Left forelimb (tissue), 1 donor: Measurements from ENCODE around the gene IFNGR1.
"Not testable (repeated sequence)": the region's sequence is repeated elsewhere in the genome, so short reads cannot be mapped to it uniquely, and the experiment has no call there.

Source experiments
- DNase-seq: peaks from one replicate; pipeline ENCODE4 v3.0.0-alpha.2; 2018; ENCODE audit warnings: low spot score

Gene IFNGR1

DNA sequence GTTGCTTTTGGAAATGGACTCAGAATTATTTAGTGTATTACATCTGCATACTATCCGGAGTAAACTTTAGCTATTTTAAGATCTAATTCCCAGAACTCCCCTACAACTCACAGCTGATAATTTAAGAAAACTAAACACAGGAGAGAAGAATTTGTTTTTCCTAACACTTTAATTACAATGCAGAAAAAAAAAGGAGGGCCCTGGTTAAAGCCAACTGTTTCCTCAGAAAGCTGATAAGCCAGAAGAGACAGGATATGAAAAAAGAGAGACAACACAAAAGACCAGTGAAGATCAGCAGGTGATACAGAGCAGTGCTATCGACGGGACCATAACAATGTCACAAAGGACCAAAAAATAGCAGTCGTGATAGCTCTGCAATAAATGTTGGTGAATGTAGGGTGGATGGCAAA is 5.8 kb downstream of the IFNGR1 start:
- no peak for DNase-seq

DNA sequence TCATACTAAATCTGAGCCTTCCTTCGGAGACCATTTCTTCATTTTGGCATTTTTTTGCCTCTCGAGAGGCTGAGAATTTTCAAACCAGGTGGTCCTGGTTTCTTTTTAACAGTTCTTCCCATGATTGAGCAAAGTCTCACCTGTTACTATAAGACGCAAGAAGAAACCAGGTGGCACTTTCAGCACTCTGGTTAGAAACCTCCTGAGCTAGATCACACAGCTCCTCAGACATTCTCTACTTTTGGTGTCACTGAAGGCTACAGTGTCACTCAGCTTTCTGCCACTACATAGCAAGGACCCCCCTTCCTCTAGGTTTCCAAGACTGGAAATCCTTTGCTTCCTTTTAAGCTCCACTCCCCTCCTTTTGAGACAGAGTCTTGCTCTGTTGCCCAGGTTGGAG is 7.3 kb downstream of the IFNGR1 start:
- no peak for DNase-seq

DNA sequence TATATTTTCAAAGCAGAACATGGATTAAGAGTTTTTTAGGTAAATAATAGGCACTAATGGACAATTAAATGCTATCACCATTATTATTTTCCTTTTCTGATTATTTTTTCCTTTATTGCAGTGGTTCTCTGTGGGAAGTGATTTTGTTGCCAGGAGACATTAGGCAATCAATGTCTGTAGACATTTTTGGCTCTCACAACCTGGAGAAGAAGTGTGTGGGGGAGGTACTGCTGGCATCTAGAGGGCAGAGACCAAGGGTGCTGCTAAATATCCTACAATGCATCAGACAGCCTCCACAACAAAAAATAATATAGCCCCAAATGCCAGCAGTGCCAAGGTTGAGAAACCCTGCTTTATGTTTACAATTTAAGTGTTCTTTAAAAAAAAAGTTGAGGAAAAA is 8.3 kb downstream of the IFNGR1 start:
- DNase-seq: no peak

DNA sequence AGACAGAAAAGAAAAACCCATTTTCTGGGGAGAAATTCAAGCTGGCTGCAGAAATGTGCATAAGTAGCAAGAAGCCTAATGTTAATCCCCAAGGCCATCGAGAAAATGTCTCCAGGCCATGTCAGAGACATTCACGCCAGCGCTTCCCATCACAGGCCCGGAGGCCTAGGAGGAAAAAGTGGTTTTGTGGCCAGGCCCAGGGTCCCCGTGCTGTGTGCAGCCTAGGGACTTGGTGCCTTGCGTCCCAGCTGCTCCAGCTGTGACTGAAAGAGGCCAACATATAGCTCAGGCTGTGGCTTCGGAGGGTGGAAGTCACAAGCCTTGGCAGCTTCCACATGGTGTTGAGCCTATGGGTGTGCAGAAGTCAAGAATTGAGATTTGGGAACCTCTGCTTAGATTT is 10.9 kb downstream of the IFNGR1 start:
- no peak for DNase-seq

DNA sequence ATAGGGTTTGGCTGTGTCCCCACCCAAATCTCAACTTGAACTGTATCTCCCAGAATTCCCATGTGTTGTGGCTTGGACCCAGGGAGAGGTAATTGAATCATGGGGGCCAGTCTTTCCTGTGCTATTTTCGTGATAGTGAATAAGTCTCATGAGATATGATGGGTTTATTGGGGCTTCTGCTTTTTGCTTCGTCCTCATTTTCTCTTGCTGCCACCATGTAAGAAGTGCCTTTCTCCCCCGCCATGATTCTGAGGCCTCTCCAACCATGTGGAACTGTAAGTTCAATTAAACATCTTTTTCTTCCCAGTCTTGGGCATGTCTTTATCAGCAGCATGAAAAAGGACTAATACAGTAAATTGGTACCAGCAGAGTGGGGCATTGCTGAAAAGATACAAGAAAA is 11.7 kb downstream of the IFNGR1 start:
- DNase-seq: not testable (repeated sequence)

DNA sequence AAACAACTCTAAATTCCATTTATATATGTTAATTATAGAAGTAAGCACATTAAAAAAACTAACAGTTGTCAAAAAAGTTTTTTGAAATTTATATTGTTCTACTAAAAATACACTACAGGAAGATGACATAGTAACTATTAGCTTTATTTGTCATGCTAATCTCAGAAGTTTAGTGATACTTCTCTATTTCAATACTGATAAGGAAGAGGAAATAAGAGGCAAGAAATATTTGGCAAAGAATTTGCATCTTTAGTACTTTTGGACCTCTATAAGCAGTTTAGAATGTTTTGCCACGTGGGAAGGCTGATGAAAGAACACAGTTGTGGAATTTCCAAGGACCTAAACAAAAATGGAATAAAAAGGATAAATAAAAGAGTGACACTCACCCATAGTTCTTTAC is 12.6 kb downstream of the IFNGR1 start:
- no peak for DNase-seq

DNA sequence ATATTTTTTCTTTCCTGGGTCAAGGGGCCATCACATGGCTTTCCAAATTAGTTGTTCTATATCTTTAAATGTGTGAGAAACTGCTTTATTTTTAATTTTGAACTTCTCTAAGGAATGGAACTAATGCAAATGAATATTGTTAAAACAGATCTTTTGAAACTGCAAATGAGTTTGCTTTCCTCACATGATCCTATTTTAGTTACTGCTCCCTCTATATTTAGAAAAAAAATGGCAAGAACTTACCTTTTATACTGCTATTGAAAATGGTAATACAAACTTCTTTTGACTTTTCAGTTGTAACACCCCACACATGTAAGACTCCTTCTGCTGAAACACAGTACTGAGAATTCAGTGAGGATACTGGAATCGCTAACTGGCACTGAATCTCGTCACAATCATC is 15.9 kb downstream of the IFNGR1 start:
- DNase-seq: no peak

DNA sequence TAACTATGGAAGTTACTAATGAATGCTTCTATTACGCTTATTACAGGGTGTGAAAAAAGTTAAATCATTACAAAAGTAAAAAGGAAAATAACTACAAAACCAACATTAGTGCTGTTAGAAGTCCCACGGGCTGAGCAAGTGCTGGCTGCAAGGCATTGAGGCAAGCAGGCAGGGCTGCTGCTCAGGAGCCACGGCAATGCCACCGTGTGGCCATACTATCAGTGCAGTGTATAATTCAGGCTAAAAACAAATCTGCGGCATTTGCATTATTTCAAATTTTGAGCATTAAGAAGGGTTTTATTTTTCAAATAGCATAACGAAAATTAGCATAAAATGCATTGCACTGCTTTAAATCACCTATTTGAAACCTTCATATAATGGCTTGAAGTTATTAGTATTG is 17.1 kb downstream of the IFNGR1 start:
- no peak for DNase-seq

DNA sequence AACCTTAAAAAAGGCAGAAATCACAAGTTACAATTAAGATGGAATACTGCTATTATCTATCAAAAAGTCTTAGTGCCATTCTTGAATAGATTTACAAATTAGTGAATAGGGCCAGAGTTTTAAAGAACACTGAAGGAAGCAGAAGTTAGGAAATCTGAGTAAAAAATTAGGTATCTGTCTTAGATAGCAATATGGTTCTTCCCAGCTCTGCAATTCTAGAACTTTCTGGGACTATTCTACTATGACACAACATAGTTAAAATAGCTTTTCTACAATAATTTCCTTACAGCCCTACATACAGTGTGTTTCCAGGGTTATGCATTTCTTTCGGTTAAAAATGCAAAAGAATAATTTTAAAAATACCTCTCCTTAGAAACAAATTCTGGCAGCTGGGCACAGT is 18.2 kb downstream of the IFNGR1 start:
- no peak for DNase-seq

DNA sequence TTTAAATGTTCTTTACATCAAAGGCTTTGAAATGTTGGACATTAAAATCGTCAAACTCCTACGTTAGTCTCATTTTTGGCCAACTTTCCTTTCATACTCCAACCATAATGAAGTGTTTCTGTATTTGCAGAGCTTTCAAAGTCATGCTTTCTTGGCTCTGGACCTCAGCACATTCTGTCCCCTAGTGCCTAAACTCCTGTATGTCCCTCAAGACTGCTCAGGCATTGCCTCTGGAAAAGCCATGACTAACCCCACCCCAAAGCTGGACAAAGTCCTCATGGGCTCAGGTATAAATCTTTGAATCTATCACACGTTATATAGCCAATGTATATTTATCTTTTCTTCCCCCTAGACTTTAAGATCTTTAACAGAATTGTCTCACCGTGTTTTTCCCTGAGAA is 18.9 kb downstream of the IFNGR1 start:
- DNase-seq: no peak

DNA sequence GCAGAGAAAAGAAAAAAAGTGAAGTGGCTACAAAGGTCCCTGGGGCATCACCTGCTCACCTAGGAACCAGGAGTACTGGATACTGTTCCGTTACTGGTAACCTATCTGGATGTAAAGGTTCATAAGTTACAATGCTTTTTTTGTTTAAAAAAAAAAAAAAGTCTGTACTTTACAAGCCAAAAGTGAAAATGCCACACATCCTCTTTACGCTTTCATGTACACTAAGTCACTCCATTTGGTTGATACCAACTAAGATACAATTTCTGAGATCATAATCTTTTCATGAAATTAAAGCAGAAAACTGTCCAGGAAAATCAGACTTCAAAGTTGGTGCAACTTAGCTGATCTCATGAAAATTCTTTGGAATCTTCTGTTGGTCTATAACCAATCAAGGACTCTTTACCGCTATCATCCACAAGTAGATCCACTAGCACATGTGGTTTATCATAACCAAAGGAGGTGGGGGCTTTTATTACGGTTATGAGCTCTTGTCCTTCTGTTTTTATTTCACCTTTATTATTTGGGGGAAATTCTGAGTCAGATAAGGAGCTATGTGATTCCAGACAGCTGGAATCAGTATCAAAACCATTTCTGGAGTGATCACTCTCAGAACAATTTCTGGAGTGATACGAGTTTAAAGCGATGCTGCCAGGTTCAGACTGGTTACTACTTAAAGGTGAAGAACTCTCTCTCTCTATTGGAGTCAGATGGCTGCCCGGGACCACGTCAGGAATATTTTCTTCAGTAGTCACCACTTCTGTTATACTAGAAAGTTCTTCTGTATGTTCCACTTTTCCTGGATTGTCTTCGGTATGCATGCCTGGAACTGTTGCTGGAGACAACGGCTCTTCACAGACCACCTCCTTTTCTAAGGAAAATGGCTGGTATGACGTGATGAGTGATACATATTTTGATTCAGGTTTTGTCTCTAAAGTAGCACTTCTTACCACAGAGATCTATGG is 21.2 kb downstream of the IFNGR1 start:
- no peak for DNase-seq

DNA sequence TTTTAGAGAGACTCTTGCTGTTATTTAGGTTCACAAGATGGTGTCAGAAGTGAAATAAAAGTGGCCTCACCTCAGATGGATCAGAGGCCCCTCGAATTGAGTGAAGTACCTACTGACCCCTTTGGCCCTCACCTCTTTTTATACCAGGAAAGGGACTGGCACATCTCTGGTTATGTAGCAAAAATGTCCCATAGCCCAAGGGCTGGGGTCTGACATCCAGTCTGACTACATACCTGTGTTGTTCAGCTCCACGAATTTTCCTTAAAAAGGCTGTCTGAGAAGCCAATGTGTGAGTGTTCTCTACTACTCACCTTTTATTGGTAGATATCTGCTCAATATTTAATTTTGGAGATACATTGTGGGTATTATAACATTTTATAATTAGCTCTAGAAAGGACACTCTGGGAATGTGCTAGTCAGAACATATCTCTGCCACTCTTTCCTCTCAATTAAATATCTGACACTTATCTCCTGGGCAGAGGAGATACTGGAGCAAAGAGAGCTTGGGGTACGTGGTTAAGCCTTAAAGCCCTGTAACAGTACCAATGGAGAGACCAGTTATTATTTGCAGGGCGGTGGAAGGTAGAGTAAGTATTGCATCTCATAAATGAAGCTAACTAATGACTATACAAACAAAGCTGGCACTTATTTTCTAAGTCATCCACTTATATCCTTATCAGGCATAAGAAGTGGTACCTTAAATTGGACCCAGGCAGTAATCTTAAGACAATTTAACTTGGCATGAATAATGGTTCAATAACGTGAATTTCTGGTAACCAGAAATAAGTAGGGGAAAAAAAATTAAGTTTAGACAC is 25.7 kb downstream of the IFNGR1 start:
- no peak for DNase-seq

DNA sequence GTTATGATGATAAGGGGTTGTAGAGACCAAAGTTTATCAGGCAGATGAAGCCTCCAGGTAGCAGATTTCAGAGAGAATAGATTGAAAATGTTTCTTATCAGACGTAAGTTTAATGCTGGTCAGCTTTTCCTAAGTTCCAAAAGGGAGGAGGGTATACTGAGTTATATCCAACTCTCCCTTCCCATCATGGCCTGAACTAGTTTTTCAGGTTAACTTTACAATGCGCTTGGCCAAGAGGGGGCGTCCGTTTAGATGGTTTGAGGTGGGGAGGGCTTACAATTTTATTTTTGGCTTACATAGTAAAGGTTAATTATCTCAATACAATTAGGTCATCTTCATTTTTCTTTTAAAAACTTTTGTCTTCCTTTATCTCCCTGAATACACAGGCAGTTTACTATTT is 26.4 kb downstream of the IFNGR1 start:
- DNase-seq: no peak

DNA sequence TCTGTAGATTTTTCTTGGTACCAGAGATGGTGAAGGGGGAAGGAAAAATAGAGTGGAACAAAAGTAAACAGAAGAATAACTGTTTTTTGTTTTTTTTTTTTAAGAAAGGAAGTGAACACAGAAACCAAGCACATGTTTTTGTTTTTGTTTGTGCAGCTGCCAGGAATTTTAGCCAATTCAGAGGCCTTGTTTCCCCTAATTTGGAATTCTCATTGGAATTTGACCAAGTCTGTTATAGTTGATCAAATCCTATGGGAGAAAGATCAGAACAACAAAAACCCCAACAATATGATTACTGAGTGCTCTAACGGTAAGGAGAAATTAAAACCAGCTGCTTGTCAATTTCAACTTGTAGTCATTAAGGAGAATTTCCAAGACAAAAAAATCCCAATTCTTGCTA is 27.5 kb downstream of the IFNGR1 start:
- no peak for DNase-seq

DNA sequence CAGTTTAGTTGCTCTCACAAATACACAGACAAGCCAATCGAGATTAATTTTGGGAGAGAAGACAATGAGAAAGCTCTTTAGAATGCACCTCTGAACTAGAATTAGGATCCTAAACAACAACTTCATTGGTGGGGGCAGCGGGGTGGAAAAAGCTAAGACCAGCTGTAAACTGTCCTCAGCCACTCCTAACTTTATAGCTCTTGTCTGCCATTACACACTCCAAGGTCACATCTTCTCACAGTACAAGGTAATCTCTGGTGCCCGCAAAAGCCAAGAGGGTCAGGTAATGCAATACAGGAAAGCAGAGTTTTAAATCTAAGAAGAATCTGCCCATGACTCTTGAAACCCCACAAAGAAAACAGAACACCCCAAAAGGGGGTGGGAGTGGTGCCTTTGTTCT is 27.9 kb downstream of the IFNGR1 start:
- DNase-seq: no peak

DNA sequence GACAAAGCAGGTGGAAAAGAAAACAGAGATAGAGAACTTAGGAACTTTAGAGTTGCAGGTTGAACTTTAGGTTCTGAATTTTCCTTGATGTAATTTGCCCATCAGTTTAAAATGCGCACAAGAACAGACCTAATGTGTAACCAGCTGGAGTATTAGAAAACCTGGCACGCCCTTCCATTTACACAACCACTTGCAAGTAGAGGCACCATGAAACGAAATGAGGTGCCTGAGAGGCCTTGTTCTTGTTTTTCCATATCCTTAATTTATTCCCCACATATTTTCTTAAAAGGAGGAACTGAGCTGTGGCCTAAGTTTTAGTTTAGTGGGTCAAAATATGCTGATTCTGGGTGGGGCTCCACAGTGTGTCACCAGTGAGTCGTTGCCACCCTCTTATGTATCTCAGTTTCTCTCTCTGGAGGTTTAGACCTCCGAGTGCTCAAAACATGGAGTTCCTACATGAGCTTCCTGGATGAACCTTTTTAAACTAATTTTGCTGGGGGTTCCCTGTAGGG is 28.5 kb downstream of the IFNGR1 start:
- no peak for DNase-seq

DNA sequence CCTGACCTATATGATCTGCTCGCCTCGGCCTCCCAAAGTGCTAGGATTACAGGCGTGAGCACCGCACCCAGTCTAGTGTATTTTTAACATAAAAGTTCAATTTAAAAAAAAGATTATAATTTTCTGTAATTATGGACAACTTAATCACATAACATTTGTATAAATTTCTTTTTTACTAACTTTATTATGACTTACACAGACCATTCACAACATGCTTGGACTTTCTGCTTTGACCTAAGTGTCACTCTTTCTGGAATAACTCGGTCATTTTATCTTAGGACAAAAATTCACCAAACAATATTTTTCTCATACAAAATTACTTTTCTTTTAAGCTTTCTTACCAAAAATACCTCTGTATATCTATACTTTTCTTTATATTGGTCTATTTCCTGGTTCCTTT is 30.3 kb downstream of the IFNGR1 start:
- DNase-seq: no peak

DNA sequence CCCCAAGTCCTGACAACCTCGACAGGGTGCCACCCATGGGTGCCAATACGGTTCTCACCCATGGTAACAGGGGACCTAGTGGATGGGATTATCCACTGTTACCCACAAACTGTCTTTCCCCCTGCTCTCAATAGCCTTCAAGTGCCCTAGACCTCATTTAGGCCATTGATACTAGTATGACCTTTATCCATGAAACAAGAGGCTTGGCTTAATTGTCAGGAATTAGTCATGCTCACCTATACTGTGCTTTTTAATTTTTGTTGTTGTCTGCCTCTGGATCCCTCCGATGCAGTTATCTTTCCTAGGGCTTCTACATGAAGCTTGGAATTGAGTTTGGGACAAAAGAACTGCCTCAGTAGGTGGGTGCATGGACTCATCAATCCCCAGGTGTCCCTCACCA is 33.9 kb downstream of the IFNGR1 start:
- DNase-seq: no peak

DNA sequence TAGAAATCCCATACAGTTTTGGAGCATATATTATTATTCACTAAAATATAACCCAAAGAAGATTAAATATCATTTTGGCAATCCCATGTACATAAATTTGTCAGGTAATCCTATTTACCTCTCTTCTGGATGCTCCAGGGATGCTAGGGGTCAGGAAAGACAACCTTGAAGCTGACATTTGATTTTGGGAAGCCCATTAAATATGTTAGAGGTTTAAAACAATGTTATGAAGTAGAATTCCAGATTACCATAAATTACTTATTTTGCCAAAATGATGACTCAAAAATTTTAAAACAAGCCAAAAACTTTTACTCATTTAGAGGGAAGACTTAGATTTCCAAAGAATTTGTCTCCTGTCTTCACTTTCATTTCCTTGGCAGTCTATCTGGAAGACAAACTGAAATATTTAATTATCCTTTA is 36.5 kb downstream of the IFNGR1 start:
- no peak for DNase-seq

DNA sequence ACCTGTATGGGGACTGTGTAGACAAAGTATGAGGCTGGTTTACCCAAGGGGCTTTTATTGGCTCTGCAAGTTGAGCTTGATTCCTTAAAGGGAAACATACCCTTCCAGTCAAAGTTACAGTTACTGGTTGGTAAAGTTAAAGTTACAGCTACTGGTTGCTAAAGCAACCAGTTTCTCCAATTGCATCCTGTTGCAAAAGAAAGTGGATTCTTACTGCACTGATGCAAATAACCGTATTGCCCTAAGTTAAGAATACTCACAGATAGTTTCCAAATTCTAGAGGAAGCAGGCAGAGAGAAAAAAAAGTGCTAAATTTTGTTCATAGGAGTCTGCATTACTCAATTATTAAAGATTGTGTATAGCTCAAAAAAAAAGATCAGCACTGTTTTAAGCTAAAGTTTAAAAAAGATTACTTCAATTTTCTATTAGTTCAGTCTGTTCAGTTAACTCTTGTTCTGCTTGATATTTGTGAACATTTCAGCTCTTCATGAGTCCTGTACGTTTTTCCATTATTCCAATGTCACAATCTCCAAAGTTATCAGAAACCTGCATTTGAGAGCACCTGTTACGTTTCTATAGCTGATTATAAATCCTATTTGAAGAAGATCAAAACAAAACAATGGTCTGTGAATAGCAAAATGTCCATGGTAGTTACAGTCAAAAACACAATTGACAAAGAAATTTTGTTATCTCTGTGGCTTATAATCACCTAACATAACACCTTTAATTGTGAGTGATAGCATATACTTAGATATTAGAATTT is 37.1 kb downstream of the IFNGR1 start:
- no peak for DNase-seq

DNA sequence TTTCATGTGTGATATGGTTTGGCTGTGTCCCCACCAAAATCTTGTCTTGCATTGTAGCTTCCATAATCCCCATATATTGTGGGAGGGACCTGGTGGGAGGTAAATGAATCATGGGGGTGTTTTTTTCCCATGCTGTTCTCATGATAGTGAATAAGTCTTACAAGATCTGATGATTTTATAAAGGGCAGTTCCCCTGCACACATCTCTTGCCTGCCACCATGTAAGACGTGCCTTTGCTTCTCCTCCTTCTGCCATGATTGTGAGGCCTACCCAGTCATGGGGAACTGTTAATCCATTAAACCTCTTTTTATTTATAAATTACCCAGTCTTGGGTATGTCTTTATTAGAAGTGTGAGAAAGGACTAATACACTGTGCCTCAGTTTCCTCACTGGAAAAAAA is 41.6 kb downstream of the IFNGR1 start:
- no peak for DNase-seq

DNA sequence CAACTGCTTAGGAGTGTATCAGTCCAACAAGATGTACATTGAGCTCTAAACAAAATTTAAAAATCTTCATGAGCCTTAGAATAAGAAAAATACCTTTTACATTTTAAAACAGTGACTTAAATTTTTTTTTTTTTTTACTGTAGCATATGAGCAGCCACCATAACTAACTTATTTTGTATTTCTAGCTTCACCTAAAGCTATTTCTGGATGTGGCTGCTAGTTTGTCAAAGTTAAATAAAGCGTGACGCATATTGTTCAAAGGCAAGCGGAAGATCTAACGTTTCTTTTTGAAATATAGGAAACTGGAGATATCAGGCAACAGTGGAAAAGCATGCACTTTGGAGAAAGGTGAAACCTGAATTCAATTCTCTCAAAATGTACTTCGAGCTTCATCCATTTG is 42.5 kb downstream of the IFNGR1 start:
- no peak for DNase-seq
